K562 (cell line): ENCODE results near the gene RHOF. TPM values are rescaled to one million over a fixed set of nuclear protein-coding genes. Genes with fewer than 3 reads are reported as not detected.

Experiments
- AFF1 ChIP-seq, 2 experiments: fragments of 450-650 bp; IDR thresholded peaks; 2 replicates each; pipeline ENCODE4 v1.6.1; 2018; ENCODE audit warnings: mild to moderate bottlenecking in 2 of 2, low read depth in 1 of 2; ENCODE audit not compliant: partially characterized antibody in 2 of 2
- BDP1 ChIP-seq: IDR thresholded peaks from 3 replicates; pipeline ENCODE4 v1.6.1; 2011; ENCODE audit not compliant: insufficient read length, insufficient read depth
- BRCA1 ChIP-seq, 2 experiments: fragments of 450-650 bp in 1 of 2; sonication (generic) in 1 of 2; formaldehyde crosslinking in 1 of 2; IDR thresholded peaks; 2 replicates each; pipeline versions ENCODE4 v1.5.0 to v1.6.1; 2017 to 2020; ENCODE audit warnings: mild to moderate bottlenecking in 1 of 2, missing genetic modification reagents in 1 of 2
- GABPB1 ChIP-seq: sonication (generic); formaldehyde crosslinking; IDR thresholded peaks from 2 replicates; pipeline ENCODE4 v1.8.0; 2022; ENCODE audit warnings: mild to moderate bottlenecking, missing genetic modification reagents
- HEY1 ChIP-seq: fragments of 250-450 bp; sonication (Bioruptor Pico); IDR thresholded peaks from 2 replicates; pipeline ENCODE4 v1.5.0; 2020; ENCODE audit warnings: mild to moderate bottlenecking, moderate library complexity, borderline replicate concordance
- KAT7 ChIP-seq: sonication (generic); formaldehyde crosslinking; IDR thresholded peaks from 2 replicates; pipeline ENCODE4 v1.8.0; 2022; ENCODE audit warnings: missing genetic modification reagents, mild to moderate bottlenecking, borderline replicate concordance
- LEF1 ChIP-seq: fragments of 450-650 bp; IDR thresholded peaks from 2 replicates; pipeline ENCODE4 v1.6.1; 2016; ENCODE audit warnings: mild to moderate bottlenecking
- NRF1 ChIP-seq, 2 experiments: fragments of 450-650 bp; IDR thresholded peaks in 1 of 2; conservative IDR thresholded peaks in 1 of 2; 2 replicates each; pipeline ENCODE4 v1.6.1; 2014; ENCODE audit warnings: mild to moderate bottlenecking in 2 of 2
- POLR2A ChIP-seq: fragments of 450-650 bp; conservative IDR thresholded peaks from 2 replicates; pipeline ENCODE4 v1.6.1; 2016
- RAD51 ChIP-seq: fragments of 450-650 bp; IDR thresholded peaks from 2 replicates; pipeline ENCODE4 v1.7.1; 2016; ENCODE audit warnings: low read depth, mild to moderate bottlenecking, borderline replicate concordance
- RBBP5 ChIP-seq: fragments of 200-600 bp; sonication (generic); IDR thresholded peaks from 2 replicates; pipeline ENCODE4 v1.6.1; 2012; ENCODE audit warnings: borderline replicate concordance, mild to moderate bottlenecking, low read length, control low read depth, inconsistent platforms; ENCODE audit not compliant: insufficient read depth, poor library complexity, severe bottlenecking
- RHOXF2B ChIP-seq: fragments of 250-450 bp; sonication (Bioruptor Pico); conservative IDR thresholded peaks from 2 replicates; pipeline ENCODE4 v1.5.1; 2021
- VEZF1 ChIP-seq: fragments of 200-800 bp; sonication (Bioruptor generic); IDR thresholded peaks from 2 replicates; pipeline ENCODE4 v1.6.1; 2017; ENCODE audit warnings: missing genetic modification characterization, missing compliant biosample characterization
- ZFPM2 ChIP-seq: fragments of 250-450 bp; sonication (Bioruptor Pico); IDR thresholded peaks from 2 replicates; pipeline ENCODE4 v1.5.1; 2022; ENCODE audit warnings: mild to moderate bottlenecking
- ZMIZ1 ChIP-seq, 2 experiments: fragments of 150-350 bp in 1 of 2; IDR thresholded peaks; 2 replicates each; pipeline ENCODE4 v1.6.1; 2012 to 2016; ENCODE audit warnings: low read depth in 2 of 2, low read length in 2 of 2, mild to moderate bottlenecking in 1 of 2, moderate library complexity in 1 of 2
- ZNF174 ChIP-seq: fragments of 250-450 bp; sonication (Bioruptor Pico); IDR thresholded peaks from 2 replicates; pipeline ENCODE4 v1.4.0; 2020; ENCODE audit warnings: mild to moderate bottlenecking
- ZNF395 ChIP-seq: fragments of 200-800 bp; sonication (Bioruptor generic); IDR thresholded peaks from 2 replicates; pipeline ENCODE4 v1.6.1; 2017; ENCODE audit warnings: missing genetic modification characterization, missing compliant biosample characterization
- ZSCAN29 ChIP-seq: fragments of 450-650 bp; IDR thresholded peaks from 2 replicates; pipeline ENCODE4 v1.6.1; 2017
- polyA plus RNA-seq, 8 experiments: library from polyadenylated mRNA; depleted of rRNA in 4 of 8; stranded (reverse) in 5 of 8; unstranded in 3 of 8; fragments of >200 nt; fragmentation: Nextera tagmentation in 2 of 8; fragmentation: Illumina TruSeq in 1 of 8; extraction: Ambion mirVana in 2 of 8; extraction: Trizol in 1 of 8; gene quantifications; 2 replicates each; pipeline versions ENCODE4 v1.2.1 to v1.2.3, GENCODE V29; 2011 to 2014; ENCODE audit warnings: inconsistent platforms in 1 of 8, missing spikeins in 1 of 8
- total RNA-seq, 7 experiments: library from RNA; depleted of rRNA in 6 of 7; stranded (reverse); fragments of >200 nt in 6 of 7; fragmentation: Illumina TruSeq in 2 of 7; extraction: Trizol in 2 of 7; gene quantifications; 2 replicates each; pipeline versions ENCODE4 v1.2.1 to v1.2.3, GENCODE V29; 2011 to 2021; ENCODE audit warnings: low replicate concordance in 1 of 7

The RHOF gene
- total and polyA plus RNA-seq, 9 of the 15 experiments (the other 6 are each of a cell fraction or from before 2014, with no cell fraction given) = 0.13 to 10.1 (median 4.0) TPM

GRCh38 chr12:121794534-121795033 lies 1.1 kb upstream of the RHOF start (continued):
- TF ChIP-seq RBBP5 = no peak
- TF ChIP-seq AFF1 (IDR thresholded peaks at IDR 0.05; ENCODE audit: low read depth in 1 of 2, partially characterized antibody in 2 of 2) = peak in 1 of 2 experiments; percentile 12
- TF ChIP-seq RHOXF2B = no peak
- no peak for TF ChIP-seq ZNF174 (CRISPR knock-in tag)
- no peak for TF ChIP-seq LEF1
- TF ChIP-seq RAD51 = 0 out of 2 replicates have a peak, but pooled peaks have one; percentile 2
- peak; percentile 51 for TF ChIP-seq VEZF1
- no peak for TF ChIP-seq ZFPM2 (CRISPR knock-in tag)
- peak; percentile 58 for TF ChIP-seq POLR2A
- peak; percentile 59; the same call in 1 of the 2 replicates for TF ChIP-seq ZSCAN29
- TF ChIP-seq NRF1 (conservative IDR thresholded peaks at IDR 0.05 in 1 of 2, IDR thresholded peaks at IDR 0.05 in 1 of 2) = peak in 1 of 2 experiments; percentile 33; a peak in 1 of 4 replicates
- TF ChIP-seq ZNF395 (CRISPR knock-in tag) = peak; percentile 52; the same call in 1 of the 2 replicates
- TF ChIP-seq GABPB1 (CRISPR knock-in tag) = no peak
- peak in 1 of 2 experiments; percentile 4; a peak in 1 of 4 replicates for TF ChIP-seq ZMIZ1 (IDR thresholded peaks at IDR 0.05; ENCODE audit: low read depth in 2 of 2, low read length in 2 of 2)
- TF ChIP-seq BRCA1 (IDR thresholded peaks at IDR 0.05) = no peak
- TF ChIP-seq BRCA1 (CRISPR knock-in tag; IDR thresholded peaks at IDR 0.05) = 0 out of 2 replicates have a peak, but pooled peaks have one; percentile 54
- TF ChIP-seq KAT7 = 0 out of 2 replicates have a peak, but pooled peaks have one; percentile 69
- no peak for TF ChIP-seq HEY1
- TF ChIP-seq BDP1 = no peak
